ENCODE results near the gene FLVCR2. TPM values are rescaled to one million over a fixed set of nuclear protein-coding genes. Genes with fewer than 3 reads are reported as not detected.

FLVCR2 gene
- total and polyA plus RNA-seq, 2 of the 13 experiments (the other 11 are each of a cell fraction or from before 2014, with no cell fraction given): 9.9 to 10.5 TPM

GRCh38 chr14:75648066-75648838, 69.8 kb downstream of the FLVCR2 start (continued):
- TF ChIP-seq TCF12 (IDR thresholded peaks at IDR 0.05) (no peak), TCF12 (CRISPR knock-in tag; IDR thresholded peaks at IDR 0.05) (peak; percentile 97), ZSCAN25 (CRISPR knock-in tag; IDR thresholded peaks at IDR 0.05) (no peak), ZNF292 (CRISPR knock-in tag; IDR thresholded peaks at IDR 0.05; ENCODE audit: borderline replicate concordance, low read depth) (peak; percentile 98), ZNF878 (CRISPR knock-in tag; IDR thresholded peaks at IDR 0.05) (peak; percentile 67; the same call in 1 of the 2 replicates), KLF16 (CRISPR knock-in tag; IDR thresholded peaks at IDR 0.05) (peak in 1 of 2 experiments; percentile 94; a peak in 2 of 4 replicates), SALL2 (CRISPR knock-in tag; IDR thresholded peaks at IDR 0.05) (0 out of 2 replicates have a peak, but pooled peaks have one; percentile 36), IKZF4 (CRISPR knock-in tag; IDR thresholded peaks at IDR 0.05; ENCODE audit: borderline replicate concordance, low read depth, not compliant biosample characterization) (no peak), ATF1 (CRISPR knock-in tag; IDR thresholded peaks at IDR 0.05) (peak; percentile 55), ZNF713 (CRISPR knock-in tag; IDR thresholded peaks at IDR 0.05) (no peak), EHMT2 (IDR thresholded peaks at IDR 0.05; ENCODE audit: borderline replicate concordance, low read depth, low read length) (peak; percentile 39; the same call in 1 of the 2 replicates), ZNF10 (CRISPR knock-in tag; IDR thresholded peaks at IDR 0.05; ENCODE audit: borderline replicate concordance, low read depth) (no peak), PBX2 (CRISPR knock-in tag; IDR thresholded peaks at IDR 0.05) (peak; percentile 69), ZNF567 (CRISPR knock-in tag; IDR thresholded peaks at IDR 0.05; ENCODE audit: borderline replicate concordance) (no peak), ZNF460 (CRISPR knock-in tag; IDR thresholded peaks at IDR 0.05; ENCODE audit: borderline replicate concordance) (no peak; the same call in 1 of the 2 replicates), ATRX (CRISPR knock-in tag; IDR thresholded peaks at IDR 0.05; ENCODE audit: borderline replicate concordance) (no peak), AKAP8 (CRISPR knock-in tag; IDR thresholded peaks at IDR 0.05) (peak; percentile 81), ZNF740 (CRISPR knock-in tag; IDR thresholded peaks at IDR 0.05) (no peak), HNF4A (CRISPR knock-in tag; IDR thresholded peaks at IDR 0.05) (peak; percentile 95), ZNF552 (CRISPR knock-in tag; IDR thresholded peaks at IDR 0.05; ENCODE audit: borderline replicate concordance) (0 out of 2 replicates have a peak, but pooled peaks have one; percentile 52), TCF7L2 (IDR thresholded peaks at IDR 0.05; ENCODE audit: low read depth, low read length) (peak; percentile 57; the same call in 1 of the 2 replicates), ZNF747 (CRISPR knock-in tag; IDR thresholded peaks at IDR 0.05; ENCODE audit: borderline replicate concordance) (peak; percentile 86; the same call in 1 of the 2 replicates), KDM5A (IDR thresholded peaks at IDR 0.05; ENCODE audit: borderline replicate concordance, low read length) (no peak), RCOR2 (CRISPR knock-in tag; IDR thresholded peaks at IDR 0.05) (peak; percentile 99)
- TF ChIP-seq, protein P1, sequence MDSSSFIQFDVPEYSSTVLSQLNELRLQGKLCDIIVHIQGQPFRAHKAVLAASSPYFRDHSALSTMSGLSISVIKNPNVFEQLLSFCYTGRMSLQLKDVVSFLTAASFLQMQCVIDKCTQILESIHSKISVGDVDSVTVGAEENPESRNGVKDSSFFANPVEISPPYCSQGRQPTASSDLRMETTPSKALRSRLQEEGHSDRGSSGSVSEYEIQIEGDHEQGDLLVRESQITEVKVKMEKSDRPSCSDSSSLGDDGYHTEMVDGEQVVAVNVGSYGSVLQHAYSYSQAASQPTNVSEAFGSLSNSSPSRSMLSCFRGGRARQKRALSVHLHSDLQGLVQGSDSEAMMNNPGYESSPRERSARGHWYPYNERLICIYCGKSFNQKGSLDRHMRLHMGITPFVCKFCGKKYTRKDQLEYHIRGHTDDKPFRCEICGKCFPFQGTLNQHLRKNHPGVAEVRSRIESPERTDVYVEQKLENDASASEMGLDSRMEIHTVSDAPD (CRISPR knock-in tag; IDR thresholded peaks at IDR 0.05): peak; percentile 73
- TF ChIP-seq, protein P2, sequence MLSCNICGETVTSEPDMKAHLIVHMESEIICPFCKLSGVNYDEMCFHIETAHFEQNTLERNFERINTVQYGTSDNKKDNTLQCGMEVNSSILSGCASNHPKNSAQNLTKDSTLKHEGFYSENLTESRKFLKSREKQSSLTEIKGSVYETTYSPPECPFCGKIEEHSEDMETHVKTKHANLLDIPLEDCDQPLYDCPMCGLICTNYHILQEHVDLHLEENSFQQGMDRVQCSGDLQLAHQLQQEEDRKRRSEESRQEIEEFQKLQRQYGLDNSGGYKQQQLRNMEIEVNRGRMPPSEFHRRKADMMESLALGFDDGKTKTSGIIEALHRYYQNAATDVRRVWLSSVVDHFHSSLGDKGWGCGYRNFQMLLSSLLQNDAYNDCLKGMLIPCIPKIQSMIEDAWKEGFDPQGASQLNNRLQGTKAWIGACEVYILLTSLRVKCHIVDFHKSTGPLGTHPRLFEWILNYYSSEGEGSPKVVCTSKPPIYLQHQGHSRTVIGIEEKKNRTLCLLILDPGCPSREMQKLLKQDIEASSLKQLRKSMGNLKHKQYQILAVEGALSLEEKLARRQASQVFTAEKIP (CRISPR knock-in tag; IDR thresholded peaks at IDR 0.05; ENCODE audit: borderline replicate concordance): no peak

Data from HepG2 (cell line).